ENCODE results near the gene FNDC8.
A peak's percentile ranks its signal among the peaks of the same experiment; 100 is the strongest.
"Not testable (repeated sequence)": the region's sequence is repeated elsewhere in the genome, so short reads cannot be mapped to it uniquely, and the experiment has no call there.

Gene FNDC8

GRCh38 chr17:35144840-35145239 is 23.4 kb downstream of the FNDC8 start:
- DNase-seq (ENCODE audit: low spot score), result no peak

GRCh38 chr17:35146214-35146833 is 24.9 kb downstream of the FNDC8 start:
- no peak for DNase-seq (ENCODE audit: low spot score)

GRCh38 chr17:35147375-35147905 is 26.0 kb downstream of the FNDC8 start, which contains the start of gene UNC45B:
TSS of gene UNC45B (plus strand) at chr17:35147817. CDS start at chr17:35148264, 447 bp downstream.
- no peak for DNase-seq (ENCODE audit: low spot score)

- no peak for DNase-seq (ENCODE audit: low spot score)
Observed at GRCh38 chr17:35148144-35148543, 26.7 kb downstream of the FNDC8 start.

GRCh38 chr17:35149941-35150340 is 28.5 kb downstream of the FNDC8 start:
- no peak for DNase-seq (ENCODE audit: low spot score)

GRCh38 chr17:35151080-35151479 is 29.7 kb downstream of the FNDC8 start:
- not testable (repeated sequence) for DNase-seq (ENCODE audit: low spot score)

- no peak for DNase-seq (ENCODE audit: low spot score)
Observed at GRCh38 chr17:35152421-35153140, 31.2 kb downstream of the FNDC8 start.

GRCh38 chr17:35154196-35155165 is 33.1 kb downstream of the FNDC8 start:
- DNase-seq (ENCODE audit: low spot score), result no peak

GRCh38 chr17:35155246-35155645 is 33.8 kb downstream of the FNDC8 start:
- no peak for DNase-seq (ENCODE audit: low spot score)

GRCh38 chr17:35159940-35160339 is 38.5 kb downstream of the FNDC8 start:
- no peak for DNase-seq (ENCODE audit: low spot score)

- peak; percentile 57 for DNase-seq (ENCODE audit: low spot score)
Observed at GRCh38 chr17:35160354-35161201, 39.2 kb downstream of the FNDC8 start.

GRCh38 chr17:35161281-35161761 is 39.9 kb downstream of the FNDC8 start:
- DNase-seq (ENCODE audit: low spot score), result peak; percentile 57

GRCh38 chr17:35162755-35163154 is 41.3 kb downstream of the FNDC8 start:
- no peak for DNase-seq (ENCODE audit: low spot score)

- DNase-seq (ENCODE audit: low spot score), result no peak
Observed at GRCh38 chr17:35163886-35164285, 42.5 kb downstream of the FNDC8 start.

- no peak for DNase-seq (ENCODE audit: low spot score)
Observed at GRCh38 chr17:35164716-35165115, 43.3 kb downstream of the FNDC8 start.

GRCh38 chr17:35166526-35166925 is 45.1 kb downstream of the FNDC8 start:
- DNase-seq (ENCODE audit: low spot score), result no peak

GRCh38 chr17:35167046-35167445 is 45.6 kb downstream of the FNDC8 start:
- DNase-seq (ENCODE audit: low spot score), result no peak

GRCh38 chr17:35167666-35168065 is 46.3 kb downstream of the FNDC8 start:
- no peak for DNase-seq (ENCODE audit: low spot score)

- DNase-seq (ENCODE audit: low spot score), result no peak
Observed at GRCh38 chr17:35169835-35170363, 48.5 kb downstream of the FNDC8 start.

- peak; percentile 62 for DNase-seq (ENCODE audit: low spot score)
Observed at GRCh38 chr17:35170968-35171771, 49.8 kb downstream of the FNDC8 start.

Measured in CD4-positive, alpha-beta T cell treated with Interleukin-6 at 100 ng/mL for 8 hours (primary cell).